Thyroid gland (tissue), 4 donors: ENCODE data around the gene LIN52.

Source experiments
- CTCF ChIP-seq, 6 experiments: fragments of 200-600 bp in 3 of 6; fragments of 450-650 bp in 3 of 6; sonication (generic) in 3 of 6; IDR thresholded peaks; one replicate each; pipeline ENCODE4 v1.5.1; 2016 to 2019; ENCODE audit warnings: antibody characterized with exemption in 6 of 6, mild to moderate bottlenecking in 2 of 6, inconsistent platforms in 1 of 6, moderate library complexity in 1 of 6
- POLR2A ChIP-seq, 2 donors: fragments of 450-650 bp; IDR thresholded peaks; one replicate each; pipeline ENCODE4 v1.6.1; 2017; ENCODE audit warnings: antibody characterized with exemption in 2 of 2, mild to moderate bottlenecking in 2 of 2, moderate library complexity in 1 of 2

DNA sequence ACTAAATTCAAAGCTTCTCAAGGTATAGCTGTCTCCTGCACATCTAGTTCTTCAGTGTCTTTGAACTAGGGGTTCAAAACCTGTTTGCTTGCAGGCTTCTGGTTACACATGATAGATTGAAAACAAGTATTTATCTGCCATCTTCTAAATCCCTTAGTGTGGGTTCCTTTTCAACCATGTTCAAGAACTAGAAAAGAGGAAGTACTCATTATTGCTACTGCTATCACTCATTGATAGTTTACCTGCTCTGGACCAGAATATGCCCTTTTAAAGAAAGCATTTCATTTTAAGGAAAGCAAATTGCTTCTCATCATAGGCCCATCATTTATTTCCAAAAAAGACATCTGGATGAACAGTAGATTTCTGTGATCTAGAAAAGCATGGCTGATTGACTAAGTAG, 117.4 kb downstream of the LIN52 start:
- TF ChIP-seq POLR2A (IDR thresholded peaks at IDR 0.05) (no peak), CTCF (IDR thresholded peaks at IDR 0.05) (no peak)
